ENCODE data around the gene RECK.
A peak's percentile ranks its signal among the peaks of the same experiment; 100 is the strongest.

The RECK gene

GRCh38 chr9:36018891-36019720, 17.6 kb upstream of the RECK start:
- H3K4me2 ChIP-seq (ENCODE audit: low read depth, low read length), result no peak overlapping the region
- H3K79me2 ChIP-seq (ENCODE audit: low read length), result no peaks in the 10 kb centered on the region
- no peak overlapping the region for H3K9ac ChIP-seq (ENCODE audit: low read length)
- no peak overlapping the region for H3K4me3 ChIP-seq (ENCODE audit: low read length)
- no peaks in the 10 kb centered on the region for H3K36me3 ChIP-seq (replicated peaks; ENCODE audit: insufficient read depth, low read length)
- H3K9me2 ChIP-seq (replicated peaks; ENCODE audit: insufficient read depth, low read length), result no peaks in the 10 kb centered on the region
- H3F3A ChIP-seq (ENCODE audit: insufficient read depth, low read length), result no peaks in the 10 kb centered on the region
- H4K20me1 ChIP-seq (ENCODE audit: insufficient read depth, low read length), result no peaks in the 10 kb centered on the region
- no peak overlapping the region for H2AFZ ChIP-seq (ENCODE audit: low read length)
- peaks cover 9% of the 10 kb centered on the region for H3K4me1 ChIP-seq (ENCODE audit: low read length)
- H3K27ac ChIP-seq (ENCODE audit: low read length), result no peak overlapping the region
- H3K27me3 ChIP-seq (replicated peaks; ENCODE audit: insufficient read depth, low read length), result no peaks in the 10 kb centered on the region
- H3K9me3 ChIP-seq (replicated peaks; ENCODE audit: insufficient read depth, low read length), result no peaks in the 10 kb centered on the region
- TF ChIP-seq EZH2phosphoT487 (IDR thresholded peaks at IDR 0.05; ENCODE audit: low read length) (no peak), CTCF (IDR thresholded peaks at IDR 0.05; ENCODE audit: low read length) (no peak), EZH2 (optimal IDR thresholded peaks at IDR 0.05; ENCODE audit: low read depth, low read length) (no peak)
- no peak for DNase-seq

GRCh38 chr9:36021968-36022367, 14.7 kb upstream of the RECK start:
- Histone ChIP-seq H3K9me2 (replicated peaks; ENCODE audit: insufficient read depth, low read length) (no peaks in the 10 kb centered on the region), H3K79me2 (ENCODE audit: low read length) (no peaks in the 10 kb centered on the region), H3K36me3 (replicated peaks; ENCODE audit: insufficient read depth, low read length) (no peaks in the 10 kb centered on the region), H3F3A (ENCODE audit: insufficient read depth, low read length) (no peaks in the 10 kb centered on the region), H4K20me1 (ENCODE audit: insufficient read depth, low read length) (no peaks in the 10 kb centered on the region), H3K4me3 (ENCODE audit: low read length) (no peak overlapping the region), H3K4me1 (ENCODE audit: low read length) (peaks cover 9% of the 10 kb centered on the region), H3K9me3 (replicated peaks; ENCODE audit: insufficient read depth, low read length) (no peaks in the 10 kb centered on the region), H3K4me2 (ENCODE audit: low read depth, low read length) (no peak overlapping the region), H3K27me3 (replicated peaks; ENCODE audit: insufficient read depth, low read length) (no peaks in the 10 kb centered on the region), H3K9ac (ENCODE audit: low read length) (no peak overlapping the region), H3K27ac (ENCODE audit: low read length) (no peak overlapping the region), H2AFZ (ENCODE audit: low read length) (no peak overlapping the region)
- DNase-seq, result peak; percentile 40
- no peak for TF ChIP-seq EZH2 (optimal IDR thresholded peaks at IDR 0.05; ENCODE audit: low read depth, low read length)
- no peak for TF ChIP-seq CTCF (IDR thresholded peaks at IDR 0.05; ENCODE audit: low read length)
- TF ChIP-seq EZH2phosphoT487 (IDR thresholded peaks at IDR 0.05; ENCODE audit: low read length), result no peak

GRCh38 chr9:36023260-36024048, 13.3 kb upstream of the RECK start:
- H3K79me2 ChIP-seq (ENCODE audit: low read length), result no peaks in the 10 kb centered on the region
- DNase-seq, result peak; percentile 78
- H3K36me3 ChIP-seq (replicated peaks; ENCODE audit: insufficient read depth, low read length), result no peaks in the 10 kb centered on the region
- TF ChIP-seq EZH2phosphoT487 (IDR thresholded peaks at IDR 0.05; ENCODE audit: low read length) (no peak), CTCF (IDR thresholded peaks at IDR 0.05; ENCODE audit: low read length) (peak; percentile 90)
- peaks cover 9% of the 10 kb centered on the region for H3K4me1 ChIP-seq (ENCODE audit: low read length)
- H3F3A ChIP-seq (ENCODE audit: insufficient read depth, low read length), result no peaks in the 10 kb centered on the region
- H4K20me1 ChIP-seq (ENCODE audit: insufficient read depth, low read length), result no peaks in the 10 kb centered on the region
- no peak overlapping the region for H3K4me2 ChIP-seq (ENCODE audit: low read depth, low read length)
- H3K4me3 ChIP-seq (ENCODE audit: low read length), result no peak overlapping the region
- H3K27me3 ChIP-seq (replicated peaks; ENCODE audit: insufficient read depth, low read length), result no peaks in the 10 kb centered on the region
- no peaks in the 10 kb centered on the region for H3K9me3 ChIP-seq (replicated peaks; ENCODE audit: insufficient read depth, low read length)
- no peak overlapping the region for H3K9ac ChIP-seq (ENCODE audit: low read length)
- no peaks in the 10 kb centered on the region for H3K9me2 ChIP-seq (replicated peaks; ENCODE audit: insufficient read depth, low read length)
- no peak overlapping the region for H3K27ac ChIP-seq (ENCODE audit: low read length)
- H2AFZ ChIP-seq (ENCODE audit: low read length), result no peak overlapping the region

Data from MM.1S (cell line).